Body of pancreas (tissue), 4 donors: ENCODE results near the gene NLRP9. TPM values are rescaled to one million over a fixed set of nuclear protein-coding genes. Genes with fewer than 3 reads are reported as not detected.
"Not testable (repeated sequence)": the region's sequence is repeated elsewhere in the genome, so short reads cannot be mapped to it uniquely, and the experiment has no call there.

Experiments used
- ATAC-seq: fragments of 150-250 bp; one replicate; pipeline ENCODE4 v1.9.1; 2016
- DNase-seq, 4 donors: peaks; one replicate each; pipeline ENCODE4 v3.0.0-alpha.2; 2019
- H3K27ac ChIP-seq, 4 donors: fragments of 200-600 bp; sonication (generic); 1 replicate in 3 of 4; 2 replicates in 1 of 4; pipeline versions ENCODE4 v1.5.1 to v1.6.1; 2016 to 2019; ENCODE audit warnings: mild to moderate bottlenecking in 1 of 4, mixed read lengths in 1 of 4, moderate library complexity in 1 of 4
- H3K27me3 ChIP-seq, 2 donors: fragments of 200-600 bp; sonication (generic); one replicate each; pipeline ENCODE4 v1.6.0; 2016; ENCODE audit warnings: mild to moderate bottlenecking in 1 of 2
- H3K36me3 ChIP-seq, 2 donors: fragments of 200-600 bp; sonication (generic); replicated peaks in 1 of 2; 2 replicates each; pipeline ENCODE4 v1.5.1; 2016; ENCODE audit warnings: low read depth in 2 of 2; ENCODE audit not compliant: insufficient read depth in 1 of 2
- H3K4me1 ChIP-seq: fragments of 200-600 bp; sonication (generic); one replicate; pipeline ENCODE4 v1.6.0; 2016
- H3K4me3 ChIP-seq, 2 donors: fragments of 200-600 bp; sonication (generic); 1 replicate in 1 of 2; 2 replicates in 1 of 2; pipeline ENCODE4 v1.5.1; 2016 to 2019
- H3K9me3 ChIP-seq, 3 donors: fragments of 200-600 bp; sonication (generic); 1 replicate in 2 of 3; 2 replicates in 1 of 3; pipeline ENCODE4 v1.5.1; 2016
- CTCF ChIP-seq, 7 experiments: fragments of 450-650 bp in 4 of 7; fragments of 200-600 bp in 3 of 7; sonication (generic) in 3 of 7; IDR thresholded peaks; one replicate each; pipeline ENCODE4 v1.5.1; 2016 to 2019; ENCODE audit warnings: antibody characterized with exemption in 7 of 7
- POLR2A ChIP-seq, 3 donors: fragments of 450-650 bp; IDR thresholded peaks; one replicate each; pipeline ENCODE4 v1.6.1; 2016; ENCODE audit warnings: antibody characterized with exemption in 3 of 3, mild to moderate bottlenecking in 2 of 3
- WGBS, 2 donors: methylation state at CpG; one replicate each; pipeline ENCODE4 v1.1.5; 2017; 5-methylcytosine and 5-hydroxymethylcytosine counted together
- intact Hi-C: fragments of 100-400 bp; cut with DNase I; formaldehyde crosslinking; loops from one replicate; pipeline ENCODE4 v1.15.1; 2023
- total RNA-seq, 2 donors: library from RNA; depleted of rRNA; stranded (reverse); fragments of >200 nt; gene quantifications; one replicate each; pipeline ENCODE4 v1.1.0, GENCODE V29; 2016

NLRP9 gene
- total RNA-seq, 2 donors from 2014 or later: not detected

GRCh38 chr19:55766466-55766865 is 28.3 kb upstream of the NLRP9 start:
- no peak overlapping the region for H3K27ac ChIP-seq
- no peaks in the 10 kb centered on the region for H3K9me3 ChIP-seq
- no peak for DNase-seq
- TF ChIP-seq CTCF (IDR thresholded peaks at IDR 0.05): no peak
- no peak for TF ChIP-seq POLR2A (IDR thresholded peaks at IDR 0.05)
- 38 to 46% methylated on average over 7 of the region's 7 CpGs for WGBS, 2 donors
- intact Hi-C loops: no loop called here
- H3K36me3 ChIP-seq: no peaks in the 10 kb centered on the region
- H3K4me1 ChIP-seq: no peaks in the 10 kb centered on the region
- no peak for ATAC-seq
- no peak overlapping the region for H3K4me3 ChIP-seq
- H3K27me3 ChIP-seq: peaks cover 0 to 5% of the 10 kb centered on the region in 2 donors

GRCh38 chr19:55758797-55759196 is 20.6 kb upstream of the NLRP9 start, which contains the start of gene RFPL4A:
RFPL4A (plus strand) TSS chr19:55759097; CDS start chr19:55761801, 2,704 bp downstream.
- WGBS, 2 donors: 82 to 85% methylated on average over 3 of the region's 3 CpGs
- ATAC-seq, H3K4me1 ChIP-seq, H3K27ac ChIP-seq, DNase-seq, H3K4me3 ChIP-seq, intact Hi-C loops, H3K27me3 ChIP-seq, H3K36me3 ChIP-seq, H3K9me3 ChIP-seq: not testable (repeated sequence)

GRCh38 chr19:55756808-55757207 is 18.6 kb upstream of the NLRP9 start:
- H3K9me3 ChIP-seq, H3K4me3 ChIP-seq, ATAC-seq, H3K36me3 ChIP-seq, intact Hi-C loops, H3K27ac ChIP-seq, H3K27me3 ChIP-seq, DNase-seq: not testable (repeated sequence)
- WGBS, 2 donors: 79 to 85% methylated on average over 4 of the region's 4 CpGs
- H3K4me1 ChIP-seq: peaks cover 27% of the 10 kb centered on the region

GRCh38 chr19:55753401-55753800 is 15.2 kb upstream of the NLRP9 start:
- intact Hi-C loops: no loop called here
- Histone ChIP-seq H3K36me3 (no peaks in the 10 kb centered on the region), H3K27me3 (no peaks in the 10 kb centered on the region), H3K4me1 (peaks cover 27% of the 10 kb centered on the region), H3K27ac (peak overlapping the region in 2 of 4 donors; percentile 24 to 53), H3K9me3 (no peaks in the 10 kb centered on the region), H3K4me3 (no peak overlapping the region)
- TF ChIP-seq CTCF (IDR thresholded peaks at IDR 0.05): no peak
- TF ChIP-seq POLR2A (IDR thresholded peaks at IDR 0.05): no peak
- peak; percentile 100 for ATAC-seq
- WGBS, 2 donors: 7 to 19% methylated on average over 3 of the region's 3 CpGs
- peak; percentile 83 to 94 (median 91) for DNase-seq

- Histone ChIP-seq H3K9me3 (no peaks in the 10 kb centered on the region), H3K27me3 (no peaks in the 10 kb centered on the region), H3K4me1 (peaks cover 27% of the 10 kb centered on the region), H3K36me3 (no peaks in the 10 kb centered on the region), H3K4me3 (no peak overlapping the region), H3K27ac (no peak overlapping the region)
- DNase-seq (no peak), ATAC-seq (no peak)
- 62 to 73% methylated on average over 6 of the region's 6 CpGs for WGBS, 2 donors
- intact Hi-C loops: no loop called here
- TF ChIP-seq CTCF (IDR thresholded peaks at IDR 0.05) (no peak), POLR2A (IDR thresholded peaks at IDR 0.05) (no peak)
These were observed 12.5 kb upstream of the NLRP9 start for GRCh38 chr19:55750715-55751114.

- H3K27ac ChIP-seq, H3K27me3 ChIP-seq, intact Hi-C loops, H3K4me3 ChIP-seq, H3K9me3 ChIP-seq, H3K4me1 ChIP-seq, DNase-seq, H3K36me3 ChIP-seq, ATAC-seq: not testable (repeated sequence)
- 53 to 80% methylated on average over 2 of the region's 2 CpGs for WGBS, 2 donors
These were observed 7.8 kb downstream of the NLRP9 start for GRCh38 chr19:55730378-55730777.
